Peyer's patch (tissue), 4 donors: Measurements from ENCODE around the gene LDLRAD4.

Experiments
- POLR2A ChIP-seq, 2 donors: fragments of 450-650 bp; IDR thresholded peaks; one replicate each; pipeline ENCODE4 v1.5.1; 2017; ENCODE audit warnings: antibody characterized with exemption in 2 of 2, mild to moderate bottlenecking in 2 of 2, moderate library complexity in 2 of 2
- TF ChIP-seq, protein P1 (sequence below), 6 experiments: fragments of 450-650 bp in 4 of 6; fragments of 200-600 bp in 2 of 6; sonication (generic) in 1 of 6; IDR thresholded peaks; one replicate each; pipeline ENCODE4 v1.5.1; 2017 to 2019; ENCODE audit warnings: antibody characterized with exemption in 6 of 6, mild to moderate bottlenecking in 3 of 6, moderate library complexity in 1 of 6

DNA sequence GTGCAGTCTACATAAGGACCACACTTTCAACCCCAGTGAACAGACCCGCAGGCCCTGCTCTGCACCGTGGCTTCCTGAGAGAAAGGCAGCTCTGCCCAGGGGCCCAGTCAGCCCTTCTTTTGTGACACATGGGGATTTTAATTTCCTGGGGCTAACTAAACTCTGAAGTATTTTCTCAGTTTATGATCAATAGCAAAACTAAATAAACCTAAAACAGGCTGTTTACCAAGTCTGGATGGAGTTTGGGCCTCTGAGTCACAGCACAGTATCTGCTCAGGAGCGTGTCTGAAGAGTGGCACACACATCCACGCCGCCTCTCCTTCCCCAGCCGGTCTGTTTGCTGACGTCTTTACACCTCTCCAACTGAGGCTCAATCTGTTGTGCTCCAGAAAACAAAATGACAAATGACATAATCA lies 72.3 kb downstream of the LDLRAD4 start:
- TF ChIP-seq, protein P1, sequence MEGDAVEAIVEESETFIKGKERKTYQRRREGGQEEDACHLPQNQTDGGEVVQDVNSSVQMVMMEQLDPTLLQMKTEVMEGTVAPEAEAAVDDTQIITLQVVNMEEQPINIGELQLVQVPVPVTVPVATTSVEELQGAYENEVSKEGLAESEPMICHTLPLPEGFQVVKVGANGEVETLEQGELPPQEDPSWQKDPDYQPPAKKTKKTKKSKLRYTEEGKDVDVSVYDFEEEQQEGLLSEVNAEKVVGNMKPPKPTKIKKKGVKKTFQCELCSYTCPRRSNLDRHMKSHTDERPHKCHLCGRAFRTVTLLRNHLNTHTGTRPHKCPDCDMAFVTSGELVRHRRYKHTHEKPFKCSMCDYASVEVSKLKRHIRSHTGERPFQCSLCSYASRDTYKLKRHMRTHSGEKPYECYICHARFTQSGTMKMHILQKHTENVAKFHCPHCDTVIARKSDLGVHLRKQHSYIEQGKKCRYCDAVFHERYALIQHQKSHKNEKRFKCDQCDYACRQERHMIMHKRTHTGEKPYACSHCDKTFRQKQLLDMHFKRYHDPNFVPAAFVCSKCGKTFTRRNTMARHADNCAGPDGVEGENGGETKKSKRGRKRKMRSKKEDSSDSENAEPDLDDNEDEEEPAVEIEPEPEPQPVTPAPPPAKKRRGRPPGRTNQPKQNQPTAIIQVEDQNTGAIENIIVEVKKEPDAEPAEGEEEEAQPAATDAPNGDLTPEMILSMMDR (IDR thresholded peaks at IDR 0.05) = no peak
- no peak for TF ChIP-seq POLR2A (IDR thresholded peaks at IDR 0.05)
